Stimulated activated naive CD4-positive, alpha-beta T cell treated with Interleukin-2 at 50 U/mL for 16 hours (primary cell): Measurements from ENCODE around the gene DMD.
"Not testable (repeated sequence)": the region's sequence is repeated elsewhere in the genome, so short reads cannot be mapped to it uniquely, and the experiment has no call there.

Source experiments
- DNase-seq: peaks from one replicate; lab custom pipeline; 2025; lab: John Stamatoyannopoulos, UW

The DMD gene

DNA sequence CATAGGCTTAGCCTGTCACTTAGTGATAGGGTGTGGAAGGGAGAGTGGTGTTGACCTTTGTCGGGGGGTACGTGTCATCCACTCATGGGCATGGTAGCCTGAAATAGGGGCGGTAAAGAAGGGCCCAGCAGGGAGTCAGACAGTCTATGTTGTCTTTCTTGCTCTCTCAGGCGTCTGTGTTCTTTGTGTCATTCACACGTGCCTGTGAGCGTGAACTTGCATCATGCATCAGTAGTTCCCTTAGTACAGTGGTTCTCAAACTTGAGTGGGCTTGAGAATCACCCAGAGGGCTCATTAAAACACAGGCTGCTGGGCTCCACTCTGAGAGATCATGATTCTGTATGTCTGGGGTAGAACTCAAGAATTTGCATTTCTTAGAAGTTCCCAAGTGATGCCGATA, 1688.6 kb downstream of the DMD start:
- no peak for DNase-seq

DNA sequence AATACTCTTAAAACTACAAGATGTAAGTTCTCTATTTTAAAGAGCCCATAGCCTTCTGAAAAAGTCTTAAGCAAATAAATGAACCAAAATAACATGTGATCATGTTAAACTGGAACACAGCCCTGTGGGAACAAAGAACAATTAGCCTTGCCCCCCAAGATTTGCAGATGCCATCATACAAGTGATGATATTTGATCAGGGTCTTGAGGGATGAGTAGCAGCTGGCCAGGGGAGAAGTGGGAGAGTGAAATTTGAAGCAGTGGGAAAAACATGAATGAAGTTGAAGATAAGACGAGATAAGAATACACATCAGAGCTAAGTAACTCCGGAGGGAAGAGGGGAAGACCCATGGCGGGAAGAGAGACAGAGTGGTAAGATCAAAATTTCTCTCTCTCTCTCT, 1689.4 kb downstream of the DMD start:
- no peak for DNase-seq

DNA sequence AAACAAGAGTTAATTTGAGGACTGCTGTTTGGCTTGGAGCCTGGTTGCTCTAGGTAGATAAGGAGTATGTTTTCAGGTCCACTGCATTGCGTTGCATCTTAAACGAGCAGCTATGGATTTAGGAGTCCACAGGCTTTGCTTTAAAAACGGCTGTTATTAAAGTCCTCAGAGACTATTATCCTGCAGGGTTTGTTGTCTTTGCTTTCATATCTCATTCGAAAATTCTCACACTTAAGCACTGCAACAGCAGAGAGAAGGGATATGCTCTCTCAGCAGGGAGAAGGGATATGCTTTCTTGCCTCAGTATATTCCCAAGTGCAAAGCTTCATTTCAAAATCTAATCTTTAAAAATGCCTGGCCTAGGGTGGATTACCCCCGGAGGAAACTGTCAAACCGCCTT, 1694.8 kb downstream of the DMD start:
- DNase-seq = no peak

DNA sequence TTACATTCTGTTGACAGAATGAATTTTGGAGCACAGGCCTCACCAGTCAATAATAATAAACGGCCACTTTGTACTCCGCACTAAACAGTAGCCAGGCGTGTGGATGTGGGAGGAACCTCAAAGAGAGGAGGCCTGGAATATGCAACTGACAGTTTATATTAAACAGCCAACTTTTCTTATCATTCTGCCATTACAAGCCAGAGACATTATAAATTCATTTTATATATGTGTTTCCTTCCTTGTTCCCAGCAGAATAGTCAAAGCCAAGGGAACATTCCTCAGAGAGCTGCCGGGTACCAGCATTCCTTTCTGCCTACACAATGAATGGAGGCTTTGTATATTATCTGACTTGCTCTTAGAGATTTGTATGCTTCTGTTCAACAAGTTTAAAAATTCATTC, 1703.0 kb downstream of the DMD start:
- no peak for DNase-seq

DNA sequence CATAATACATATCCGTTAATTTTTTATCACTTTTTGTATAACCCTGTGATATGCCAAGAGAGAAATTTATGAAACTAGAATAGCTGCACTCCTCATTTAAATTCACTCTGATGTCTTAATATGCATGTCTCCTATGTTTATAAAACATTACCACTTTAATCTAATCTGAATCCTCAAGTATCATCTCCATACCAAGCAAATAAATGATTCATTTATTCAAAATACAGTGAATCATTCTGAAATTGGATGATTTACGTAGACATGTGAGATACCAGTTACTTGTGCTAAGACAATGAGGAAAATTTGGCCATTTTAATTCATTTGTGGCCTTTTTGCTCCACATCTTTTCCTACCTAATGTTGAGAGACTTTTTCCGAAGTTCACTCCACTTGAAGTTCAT, 1704.4 kb downstream of the DMD start:
- DNase-seq = no peak

DNA sequence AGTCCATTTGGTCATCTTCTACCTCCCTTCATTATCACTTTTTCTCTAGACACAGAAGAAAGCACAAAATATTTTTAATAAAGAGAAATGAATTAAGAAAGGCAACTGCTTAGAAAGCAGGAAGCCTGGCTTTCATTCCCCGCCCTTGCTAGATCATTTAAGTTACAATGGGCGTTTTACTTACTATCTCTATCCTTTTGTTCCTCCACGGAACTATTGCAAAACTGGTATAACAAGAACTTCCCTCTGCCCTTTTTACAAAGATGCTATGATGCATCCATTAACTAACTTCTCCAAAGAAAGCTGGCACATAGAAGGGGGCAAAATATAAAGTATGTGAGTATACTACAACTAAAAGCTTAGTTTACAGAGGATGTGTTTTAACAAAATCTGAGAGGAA, 1705.0 kb downstream of the DMD start:
- DNase-seq = no peak

DNA sequence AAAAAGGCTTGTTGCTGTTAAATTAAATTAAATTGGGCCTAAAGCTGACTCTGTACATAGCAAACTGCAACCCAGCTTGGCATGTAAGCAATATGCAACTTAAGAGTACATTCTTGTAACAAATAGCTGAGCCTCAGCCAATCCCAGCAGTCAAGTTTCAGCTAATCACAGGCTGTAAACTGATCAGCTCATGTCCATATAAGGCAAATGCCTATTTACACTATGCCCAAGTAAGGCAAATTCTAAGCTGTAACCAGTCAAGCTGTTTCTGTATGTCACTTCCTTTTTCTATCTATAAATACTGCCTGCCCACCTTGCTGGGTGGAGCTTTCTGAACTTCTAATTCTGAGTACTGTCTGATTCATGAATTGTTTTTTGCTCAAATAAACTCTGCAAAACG, 1710.4 kb downstream of the DMD start:
- DNase-seq = no peak

DNA sequence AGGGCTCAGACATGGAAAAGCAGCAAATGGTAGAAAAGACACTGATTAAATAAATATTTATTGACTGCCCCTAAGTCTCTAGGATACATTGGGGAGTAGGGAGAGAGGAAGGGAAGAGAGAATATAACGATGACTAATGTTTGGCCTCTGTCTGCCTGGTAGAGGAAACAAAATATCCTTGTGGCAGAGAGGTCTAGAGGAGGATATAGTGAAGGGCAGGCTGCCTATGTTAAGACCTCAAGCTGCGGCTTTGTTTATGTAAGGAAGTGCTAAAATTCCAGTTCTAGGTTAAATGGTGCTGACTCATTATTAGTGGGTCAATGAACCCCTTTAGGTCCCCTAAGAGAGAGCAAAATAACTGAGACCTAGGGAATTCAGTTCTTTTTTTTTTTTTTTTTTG, 1712.2 kb downstream of the DMD start:
- no peak for DNase-seq

DNA sequence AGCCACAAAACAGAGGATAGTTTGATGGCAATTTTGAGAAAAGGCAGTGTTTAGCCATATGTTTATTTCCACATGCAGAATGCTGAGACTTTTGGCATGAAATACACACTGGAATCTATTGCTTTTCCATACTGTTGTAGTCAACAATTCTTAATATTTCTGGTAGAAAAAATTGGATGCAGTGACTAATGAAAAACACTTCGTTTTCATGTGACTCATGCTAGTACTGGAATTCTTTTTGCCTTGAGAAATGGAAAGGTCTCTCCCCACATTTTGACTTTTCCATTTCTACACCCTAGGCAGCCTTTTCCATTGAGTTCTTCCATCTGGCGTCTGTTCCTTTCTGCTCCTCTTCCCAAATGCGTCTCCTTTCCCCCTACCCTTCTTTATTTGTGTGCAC, 1714.3 kb downstream of the DMD start:
- DNase-seq = no peak

DNA sequence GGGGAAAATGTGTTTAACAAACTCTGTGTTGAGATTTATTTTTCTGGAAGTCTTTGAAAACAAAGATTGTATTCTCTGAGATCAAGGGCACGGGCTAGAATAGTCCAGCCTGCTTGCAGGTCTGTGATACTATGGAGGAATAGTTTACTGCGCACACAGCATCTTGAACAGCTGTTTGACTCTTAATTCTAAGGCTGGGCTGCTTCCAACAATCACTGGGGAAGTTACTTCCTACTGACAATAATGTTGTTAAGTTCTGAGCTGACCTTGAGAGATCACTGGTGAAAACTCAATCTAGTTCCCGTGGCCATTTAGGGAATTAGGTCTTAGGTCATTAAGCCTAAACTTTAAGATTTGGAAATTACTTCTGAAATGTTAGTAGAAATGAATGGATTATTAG, 1723.4 kb downstream of the DMD start:
- no peak for DNase-seq

DNA sequence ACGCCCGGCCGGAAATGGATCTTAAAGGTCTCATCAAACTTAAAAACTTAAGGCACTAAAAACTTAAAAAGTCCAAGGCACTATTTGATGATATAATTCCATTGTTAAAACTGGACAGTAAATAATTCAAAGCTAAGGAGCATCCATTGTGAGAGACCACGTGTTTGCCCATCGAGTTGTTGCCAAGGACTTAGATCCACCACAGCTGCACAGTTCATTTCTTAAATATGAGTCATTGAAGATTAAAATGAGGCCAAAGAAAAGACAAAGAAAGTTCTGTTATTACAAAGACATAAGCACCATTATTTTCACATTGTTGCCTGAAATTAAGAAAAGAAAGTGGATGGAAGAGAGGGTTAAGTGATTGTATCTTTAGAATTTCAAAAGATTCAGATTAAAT, 1728.0 kb downstream of the DMD start:
- no peak for DNase-seq

DNA sequence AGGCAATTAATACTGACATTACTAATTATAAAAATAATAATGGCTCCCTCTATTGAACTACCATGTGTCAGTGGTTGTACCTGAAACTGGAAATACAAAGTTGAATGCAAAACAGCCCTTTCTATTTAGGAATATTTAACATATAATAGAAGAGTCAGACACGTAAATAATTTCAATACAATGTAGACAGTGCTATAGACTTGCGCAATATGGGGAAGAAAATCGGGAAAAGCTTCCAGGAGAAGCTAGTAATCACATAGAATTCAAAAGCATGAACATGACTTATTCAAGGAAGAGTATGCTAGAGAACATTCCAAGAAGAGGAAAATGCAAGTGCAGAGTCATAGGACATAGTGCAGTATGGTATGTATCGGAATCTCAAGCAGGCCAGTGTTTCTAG, 1730.7 kb downstream of the DMD start:
- no peak for DNase-seq

DNA sequence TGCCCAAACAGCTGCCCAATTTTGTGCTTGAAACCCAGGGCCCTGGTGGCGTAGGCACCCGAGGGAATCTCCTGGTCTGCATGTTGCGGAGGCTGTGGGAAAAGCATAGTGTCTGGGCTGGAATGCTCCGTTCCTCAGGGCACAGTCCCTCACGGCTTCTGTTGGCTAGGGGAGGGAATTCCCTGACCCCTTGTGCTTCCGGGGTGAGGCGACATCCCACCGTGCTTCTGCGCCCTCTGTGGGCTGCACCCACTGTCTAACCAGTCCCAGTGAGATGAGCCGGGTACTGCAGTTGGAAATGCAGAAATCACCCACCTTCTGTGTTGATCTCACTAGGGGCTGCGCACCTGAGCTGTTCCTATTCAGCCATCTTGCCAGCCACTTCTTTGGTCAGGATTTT, 1740.1 kb downstream of the DMD start:
- no peak for DNase-seq

DNA sequence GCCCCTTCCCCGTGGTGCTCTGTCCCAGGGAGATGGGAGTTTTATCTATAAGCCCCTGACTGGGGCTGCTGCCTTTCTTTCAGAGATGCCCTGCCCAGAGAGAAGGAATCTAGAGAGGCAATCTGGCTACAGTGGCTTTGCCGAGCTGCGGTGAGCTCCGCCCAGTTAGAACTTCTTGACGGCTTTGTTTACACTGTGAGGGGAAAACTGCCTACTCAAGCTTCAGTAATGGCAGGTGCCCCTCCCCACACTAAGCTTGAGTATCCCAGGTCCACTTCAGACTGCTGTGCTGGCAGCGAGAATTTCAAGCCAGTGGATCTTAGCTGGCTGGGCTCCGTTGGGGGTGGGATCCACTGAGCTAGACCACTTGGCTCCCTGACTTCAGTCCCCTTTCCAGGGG, 1740.6 kb downstream of the DMD start:
- DNase-seq = not testable (repeated sequence)

DNA sequence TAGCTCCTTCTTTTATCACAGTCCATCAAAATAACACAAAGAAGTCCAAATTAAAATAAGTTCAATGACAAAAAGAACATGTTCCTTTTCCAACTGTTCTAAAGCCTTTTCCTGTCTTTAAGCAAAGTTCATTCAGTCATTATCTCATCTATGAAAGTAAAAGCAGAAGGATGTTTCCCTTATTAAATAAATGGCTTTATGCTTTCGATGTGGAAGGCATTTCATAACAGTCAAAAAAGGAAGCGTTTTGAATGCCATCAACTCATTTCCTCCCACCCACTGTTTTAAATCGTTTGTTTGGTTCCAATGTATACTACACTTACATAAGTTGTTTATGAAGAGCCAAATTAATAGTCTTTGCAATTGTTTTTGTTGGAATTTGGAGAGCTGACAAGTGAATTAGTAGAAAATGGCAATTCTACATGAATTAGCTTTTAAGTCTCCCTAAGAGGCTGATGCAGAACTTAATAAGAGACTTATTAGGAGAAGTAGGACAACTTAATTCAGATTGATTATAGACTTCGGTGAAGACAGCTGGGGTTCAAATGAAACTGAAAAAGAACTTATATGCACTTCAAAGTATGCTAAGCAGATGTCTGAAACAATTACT, 1746.9 kb downstream of the DMD start:
- DNase-seq = no peak

DNA sequence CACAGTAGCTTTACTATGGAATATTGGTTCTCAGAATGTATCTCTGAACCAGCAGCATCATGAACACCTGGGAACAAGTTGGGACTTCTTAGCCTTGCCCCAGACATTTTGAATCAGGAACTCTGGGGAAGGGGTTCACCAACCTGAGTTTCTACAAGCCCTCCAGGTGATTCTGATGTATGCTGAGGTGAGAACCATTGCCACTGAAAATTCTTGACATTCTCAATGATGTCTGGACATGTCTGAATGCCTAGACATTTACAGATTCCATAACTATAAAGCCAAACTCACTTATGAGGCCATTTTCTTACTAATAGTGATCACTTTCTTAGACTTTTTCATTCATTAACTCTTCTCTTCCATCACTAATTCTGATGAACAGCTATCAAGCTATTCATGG, 1750.1 kb downstream of the DMD start:
- no peak for DNase-seq

DNA sequence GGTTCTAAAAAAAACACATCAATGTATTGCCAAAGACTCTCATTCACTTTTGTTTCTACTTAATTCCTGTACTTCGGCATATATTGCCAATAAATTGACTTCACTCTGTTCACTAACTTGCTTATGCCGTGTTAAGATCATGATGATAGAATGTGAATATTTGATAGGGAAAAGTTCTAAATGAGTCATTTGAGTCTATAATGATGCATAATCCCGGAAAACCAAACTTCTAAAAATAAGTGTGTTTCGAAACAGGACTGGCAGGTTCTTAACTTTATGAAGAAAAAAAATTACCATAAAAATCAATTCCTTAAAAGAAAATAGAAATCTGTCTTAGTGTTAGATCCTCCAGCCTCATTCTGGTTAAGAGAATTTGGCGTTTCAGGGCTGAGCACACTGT, 1752.0 kb downstream of the DMD start:
- DNase-seq = no peak

DNA sequence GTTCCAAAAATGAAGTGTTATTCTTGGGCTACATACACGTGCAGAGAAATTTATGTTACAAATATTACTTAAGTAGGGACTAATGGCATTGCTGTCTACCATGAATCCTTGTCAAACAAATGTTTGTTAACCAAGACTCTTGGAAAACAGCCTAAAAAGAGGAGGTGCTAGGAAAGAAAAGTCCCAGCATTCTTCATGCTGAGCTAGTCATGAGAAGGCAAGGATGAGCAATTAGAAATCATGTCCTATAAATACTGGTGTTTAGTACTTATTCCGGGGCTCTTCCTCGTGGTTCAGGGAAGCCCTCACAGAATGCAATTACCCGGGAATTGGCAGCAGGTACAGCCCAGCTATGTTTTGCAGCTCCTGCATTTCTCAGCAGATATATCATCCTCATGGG, 1761.4 kb downstream of the DMD start:
- no peak for DNase-seq

DNA sequence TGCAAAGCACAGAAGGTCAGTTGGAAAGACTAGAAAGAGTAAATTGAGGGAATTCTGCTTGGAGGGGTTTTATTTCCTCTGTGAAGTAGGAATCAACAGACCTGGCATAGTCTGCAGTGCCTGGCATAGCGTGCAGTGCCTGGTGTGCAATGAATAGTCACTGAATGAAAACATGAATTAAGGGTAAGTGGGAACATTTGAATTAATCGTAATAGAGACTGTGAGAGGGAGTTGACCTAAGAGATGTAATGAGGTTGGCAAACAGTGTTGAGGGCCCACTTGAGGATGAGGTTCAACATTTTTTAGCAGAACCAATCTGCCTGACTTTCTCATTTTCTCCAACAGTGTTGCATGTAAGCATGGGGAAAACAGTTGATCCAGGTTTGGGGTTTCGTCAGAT, 1762.3 kb downstream of the DMD start:
- DNase-seq = no peak

DNA sequence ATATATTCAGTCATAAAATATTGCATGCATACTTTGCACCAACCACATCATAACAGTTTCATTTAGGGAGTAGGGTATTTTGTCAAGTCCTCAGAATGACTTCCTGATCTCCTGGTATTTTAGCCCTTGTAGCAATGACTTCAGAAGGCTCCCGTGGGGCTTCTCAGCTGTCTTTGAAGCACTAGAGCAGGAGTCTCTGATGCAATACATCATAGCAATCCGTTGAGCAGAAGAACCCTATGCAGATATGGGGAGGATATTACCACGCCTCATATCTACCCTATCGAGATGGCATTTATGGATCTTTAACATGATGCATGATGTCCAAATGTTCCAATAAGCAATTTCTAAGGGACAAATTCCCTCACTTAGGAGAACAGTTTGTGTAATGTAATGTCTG, 1765.8 kb downstream of the DMD start:
- DNase-seq = no peak

DNA sequence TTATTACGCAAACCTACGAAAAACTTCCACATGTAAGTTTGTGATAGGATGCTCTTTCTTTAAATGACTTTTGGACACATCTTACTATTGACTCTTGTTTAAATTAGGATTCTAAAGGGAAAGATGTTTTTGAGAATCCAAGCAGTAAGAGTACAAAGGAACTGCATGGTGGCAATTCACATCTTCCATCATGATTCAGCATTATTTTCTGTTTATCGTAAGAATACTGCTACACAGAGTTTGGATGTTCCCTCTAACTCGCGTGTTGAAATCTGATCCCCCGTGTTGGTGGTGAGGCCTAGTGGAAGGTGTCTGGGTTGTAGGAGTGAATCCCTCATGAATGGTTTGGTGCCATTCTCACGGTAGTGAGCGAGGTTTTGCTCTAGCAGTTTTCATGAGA, 1767.7 kb downstream of the DMD start:
- no peak for DNase-seq

DNA sequence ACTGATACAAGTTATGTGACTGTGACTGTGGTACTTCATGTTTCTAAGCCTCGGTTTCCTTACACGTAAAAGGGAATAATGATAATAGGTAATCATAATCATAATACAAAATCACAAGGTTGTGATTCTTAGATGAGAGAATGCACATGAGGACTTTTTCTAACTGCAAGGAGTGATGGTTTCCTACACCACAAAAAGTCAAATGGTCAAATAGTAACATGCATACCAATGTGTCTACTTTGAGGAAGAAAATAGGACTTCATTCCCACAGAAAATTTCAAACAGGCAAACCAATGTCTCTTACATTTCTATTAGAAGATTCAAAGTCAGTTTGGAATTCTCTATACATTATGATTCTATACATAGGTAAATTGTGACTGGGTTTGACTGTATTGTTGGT, 1770.8 kb downstream of the DMD start:
- DNase-seq = no peak

DNA sequence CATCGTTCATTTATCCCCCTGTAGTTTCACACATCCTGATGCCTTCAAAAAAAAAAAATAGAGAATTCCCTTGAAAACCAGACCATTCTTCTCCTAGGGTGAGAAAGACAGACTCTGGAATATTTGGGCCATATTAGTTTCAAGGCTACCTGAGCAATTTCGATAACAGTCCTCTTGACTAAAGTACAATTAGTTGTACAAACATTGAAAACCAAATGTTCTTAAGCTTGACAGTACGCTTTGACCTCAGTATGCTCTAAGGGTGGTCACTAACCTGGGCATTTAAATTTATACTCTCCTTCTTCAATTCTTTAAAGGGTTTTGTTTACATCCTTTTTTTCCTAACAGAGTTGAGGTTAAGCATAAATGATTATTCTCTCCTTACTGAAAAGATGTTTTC, 1774.9 kb downstream of the DMD start:
- DNase-seq = no peak

DNA sequence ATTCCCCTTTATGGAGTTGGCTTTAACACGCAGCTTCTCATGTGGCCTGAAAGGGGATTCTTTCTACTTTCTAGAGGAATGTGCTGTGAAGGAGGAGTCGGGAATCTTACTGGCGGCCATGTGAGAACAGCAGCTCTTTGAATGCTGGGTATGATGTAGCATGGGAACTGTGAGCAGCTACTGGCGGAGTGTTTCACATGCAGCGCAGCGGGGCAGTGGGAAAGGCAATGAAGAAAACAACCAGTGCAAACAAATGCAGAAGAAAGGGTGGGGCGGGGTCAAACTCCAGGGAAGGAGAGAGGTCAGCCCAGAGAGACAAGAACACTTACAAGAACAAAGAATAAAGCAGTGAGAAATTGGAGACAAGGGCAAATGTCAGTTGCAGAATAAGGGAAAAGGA, 1775.8 kb downstream of the DMD start:
- no peak for DNase-seq

DNA sequence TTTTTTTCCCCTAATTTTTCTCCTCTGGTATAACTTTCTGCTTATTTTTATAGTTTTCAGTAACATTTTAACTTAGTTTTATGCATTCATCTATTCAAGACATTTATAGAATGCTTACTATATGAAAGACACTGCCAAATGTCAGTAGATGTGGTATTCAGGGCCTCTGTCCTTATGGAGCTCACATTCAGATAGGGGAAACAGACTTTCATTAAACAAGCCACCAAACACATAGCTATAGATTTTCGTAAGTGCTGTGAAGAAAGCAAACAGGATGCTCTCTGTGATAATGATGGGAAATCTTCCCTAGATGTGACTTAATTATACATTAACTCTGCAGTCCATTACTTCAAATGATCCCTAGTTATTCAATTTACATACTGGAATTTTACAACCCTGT, 1777.5 kb downstream of the DMD start:
- DNase-seq = no peak
